Measurements from ENCODE around the gene ZNF335.
"Not testable (repeated sequence)": the region's sequence is repeated elsewhere in the genome, so short reads cannot be mapped to it uniquely, and the experiment has no call there.

The ZNF335 gene

GRCh38 chr20:45934586-45935415, 37.2 kb downstream of the ZNF335 start, which contains the start of gene PCIF1:
Gene PCIF1, plus strand, starts transcription at chr20:45934683. Its CDS starts 4,317 bp downstream, at chr20:45939000.
- TF ChIP-seq CTCF (IDR thresholded peaks at IDR 0.05; ENCODE audit: insufficient read depth, missing control alignments) = no peak
- FAIRE-seq (no peak), DNase-seq (ENCODE audit: insufficient read length, low spot score) (peak; percentile 95)

GRCh38 chr20:45934046-45934585, 37.9 kb downstream of the ZNF335 start:
- no peak for FAIRE-seq
- DNase-seq (ENCODE audit: insufficient read length, low spot score) = no peak
- TF ChIP-seq CTCF (IDR thresholded peaks at IDR 0.05; ENCODE audit: insufficient read depth, missing control alignments) = no peak

- DNase-seq (ENCODE audit: insufficient read length, low spot score) (peak; percentile 75), FAIRE-seq (no peak)
- peak; percentile 30 for TF ChIP-seq CTCF (IDR thresholded peaks at IDR 0.05; ENCODE audit: insufficient read depth, missing control alignments)
Measured at GRCh38 chr20:45933266-45934045, 38.5 kb downstream of the ZNF335 start.

GRCh38 chr20:45931680-45932079, 40.3 kb downstream of the ZNF335 start:
- DNase-seq (ENCODE audit: insufficient read length, low spot score) = not testable (repeated sequence)

GRCh38 chr20:45927071-45927878, 44.7 kb downstream of the ZNF335 start:
- no peak for TF ChIP-seq CTCF (IDR thresholded peaks at IDR 0.05; ENCODE audit: insufficient read depth, missing control alignments)
- FAIRE-seq (no peak), DNase-seq (ENCODE audit: insufficient read length, low spot score) (no peak)

More at GRCh38 chr20:45931680-45932079, 40.3 kb downstream of the ZNF335 start:
- FAIRE-seq = not testable (repeated sequence)

- FAIRE-seq (no peak), DNase-seq (ENCODE audit: insufficient read length, low spot score) (no peak)
- no peak for TF ChIP-seq CTCF (IDR thresholded peaks at IDR 0.05; ENCODE audit: insufficient read depth, missing control alignments)
Measured at GRCh38 chr20:45926731-45927070, 45.3 kb downstream of the ZNF335 start.
